WTC11 (cell line): Measurements from ENCODE around the gene NUB1. TPM values are rescaled to one million over a fixed set of nuclear protein-coding genes. Genes with fewer than 3 reads are reported as not detected.

Experiments
- ATAC-seq: fragments of 200-7000 bp; cut with Tn5 transposase; 2 replicates; pipeline ENCODE4 v1.10.0; 2021; ENCODE audit warnings: mild to moderate bottlenecking, moderate library complexity
- CTCF ChIA-PET: fragments of 300-600 bp; sonication (Branson Sonifier 250); formaldehyde crosslinking; loops from one replicate; lab custom pipeline; 2021; ENCODE audit warnings: antibody characterized with exemption; lab: Charles Lee
- POLR2A ChIA-PET: fragments of 350-600 bp; sonication (Branson Sonifier 250); formaldehyde crosslinking; loops from one replicate; lab custom pipeline; 2021; ENCODE audit warnings: antibody characterized with exemption; lab: Charles Lee
- DNase-seq: peaks from one replicate; pipeline ENCODE4 v3.0.0; 2021; ENCODE audit warnings: low spot score
- H3K27ac Mint-ChIP-seq: 2 replicates; pipeline ENCODE4 v1.8.0; 2021; ENCODE audit warnings: mixed read lengths
- H3K27me3 Mint-ChIP-seq: 2 replicates; pipeline ENCODE4 v1.8.0; 2021; ENCODE audit warnings: low read depth, mild to moderate bottlenecking, moderate library complexity, mixed read lengths
- H3K36me3 Mint-ChIP-seq: 2 replicates; pipeline ENCODE4 v1.8.0; 2021; ENCODE audit warnings: mixed read lengths
- H3K4me1 Mint-ChIP-seq: 2 replicates; pipeline ENCODE4 v1.8.0; 2022; ENCODE audit warnings: mixed read lengths
- H3K4me3 Mint-ChIP-seq: 2 replicates; pipeline ENCODE4 v1.8.0; 2021; ENCODE audit warnings: mild to moderate bottlenecking, moderate library complexity, mixed read lengths
- H3K9me3 Mint-ChIP-seq: 2 replicates; pipeline ENCODE4 v1.8.0; 2021; ENCODE audit warnings: mixed read lengths
- CBFB ChIP-seq: sonication (generic); formaldehyde crosslinking; IDR thresholded peaks from 2 replicates; pipeline ENCODE4 v1.8.1; 2022; ENCODE audit warnings: mild to moderate bottlenecking, low read depth, missing genetic modification reagents
- CREB1 ChIP-seq: sonication (generic); formaldehyde crosslinking; IDR thresholded peaks from 2 replicates; pipeline ENCODE4 v1.8.0; 2023; ENCODE audit warnings: mild to moderate bottlenecking, missing genetic modification reagents
- ETV6 ChIP-seq: sonication (generic); formaldehyde crosslinking; IDR thresholded peaks from 2 replicates; pipeline ENCODE4 v1.8.1; 2022; ENCODE audit warnings: mild to moderate bottlenecking, missing genetic modification reagents
- JAZF1 ChIP-seq: fragments of 250-450 bp; sonication (Bioruptor Pico); IDR thresholded peaks from 2 replicates; pipeline ENCODE4 v1.9.0; 2021; ENCODE audit warnings: moderate library complexity, mild to moderate bottlenecking, inconsistent platforms
- JUN ChIP-seq: sonication (generic); formaldehyde crosslinking; IDR thresholded peaks from 2 replicates; pipeline ENCODE4 v1.8.0; 2023; ENCODE audit warnings: mild to moderate bottlenecking, missing genetic modification reagents
- NR1H2 ChIP-seq: sonication (generic); formaldehyde crosslinking; IDR thresholded peaks from 2 replicates; pipeline ENCODE4 v1.9.0; 2021; ENCODE audit warnings: mild to moderate bottlenecking, moderate library complexity, missing genetic modification reagents
- PRRX2 ChIP-seq: fragments of 250-450 bp; sonication (Bioruptor Pico); IDR thresholded peaks from 2 replicates; pipeline ENCODE4 v1.8.0; 2021; ENCODE audit warnings: mild to moderate bottlenecking
- SMAD3 ChIP-seq: sonication (generic); formaldehyde crosslinking; IDR thresholded peaks from 2 replicates; pipeline ENCODE4 v1.8.0; 2022; ENCODE audit warnings: missing genetic modification reagents, mild to moderate bottlenecking, borderline replicate concordance
- TEAD4 ChIP-seq: sonication (generic); formaldehyde crosslinking; IDR thresholded peaks from 2 replicates; pipeline ENCODE4 v1.8.0; 2022; ENCODE audit warnings: mild to moderate bottlenecking, missing genetic modification reagents
- ZNF671 ChIP-seq: fragments of 250-450 bp; sonication (Bioruptor Pico); IDR thresholded peaks from 2 replicates; pipeline ENCODE4 v1.8.0; 2021; ENCODE audit warnings: mild to moderate bottlenecking
- total RNA-seq: library from RNA; stranded (reverse); gene quantifications from 3 replicates; pipeline ENCODE4 v1.2.3, GENCODE V29; 2021
- TF ChIP-seq, protein P1 (sequence below): fragments of 250-450 bp; sonication (Bioruptor Pico); IDR thresholded peaks from 2 replicates; pipeline ENCODE4 v1.9.0; 2021; ENCODE audit warnings: mild to moderate bottlenecking
- TF ChIP-seq, protein P2 (sequence below): sonication (generic); formaldehyde crosslinking; IDR thresholded peaks from 2 replicates; pipeline ENCODE4 v1.8.0; 2023; ENCODE audit warnings: missing genetic modification reagents, mild to moderate bottlenecking, borderline replicate concordance
- TF ChIP-seq, protein P3 (sequence below): fragments of 250-450 bp; sonication (Bioruptor Pico); IDR thresholded peaks from 2 replicates; pipeline ENCODE4 v1.9.0; 2021; ENCODE audit warnings: mild to moderate bottlenecking
- TF ChIP-seq, protein P4 (sequence below): sonication (generic); formaldehyde crosslinking; IDR thresholded peaks from 2 replicates; pipeline ENCODE4 v1.8.1; 2023; ENCODE audit warnings: mild to moderate bottlenecking, missing genetic modification reagents, borderline replicate concordance
- TF ChIP-seq, protein P5 (sequence below): sonication (generic); formaldehyde crosslinking; IDR thresholded peaks from 2 replicates; pipeline ENCODE4 v1.8.1; 2022; ENCODE audit warnings: mild to moderate bottlenecking, moderate library complexity, missing genetic modification reagents
- TF ChIP-seq, protein P6 (sequence below): sonication (generic); formaldehyde crosslinking; IDR thresholded peaks from 2 replicates; pipeline ENCODE4 v1.8.0; 2022; ENCODE audit warnings: missing genetic modification reagents

The NUB1 gene
- total RNA-seq, 1 experiment from 2014 or later: 38.3 TPM

DNA sequence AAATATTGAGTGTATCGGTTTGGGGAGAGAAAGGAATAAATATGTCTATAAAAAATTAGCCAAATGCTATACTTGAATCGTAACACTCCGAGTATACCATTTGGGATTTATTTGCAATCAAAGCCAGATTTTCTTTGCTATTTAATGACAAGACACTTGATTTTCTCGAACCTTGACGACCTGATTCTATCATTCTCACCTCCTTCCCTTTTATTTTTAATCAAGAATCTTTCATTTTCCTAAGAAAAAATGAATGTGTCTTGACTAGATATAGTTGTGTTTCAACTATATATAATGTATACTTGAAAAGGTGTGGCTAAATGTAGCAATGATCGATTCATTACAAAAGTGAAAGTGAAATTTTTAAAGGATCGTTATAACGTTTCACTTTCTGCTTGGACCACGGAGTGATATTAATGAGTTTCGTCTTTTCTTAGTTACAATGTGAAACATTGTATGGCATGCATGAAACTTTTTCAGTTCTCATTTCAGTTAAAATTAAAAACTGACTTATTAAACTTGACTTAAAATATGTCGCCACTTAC lies 562 bp downstream of the NUB1 start (continued):
- TF ChIP-seq ETV6 (CRISPR knock-in tag) (no peak), SMAD3 (CRISPR knock-in tag) (no peak), ZNF671 (CRISPR knock-in tag) (no peak)
- TF ChIP-seq, all 79 proteins: peak for 0

DNA sequence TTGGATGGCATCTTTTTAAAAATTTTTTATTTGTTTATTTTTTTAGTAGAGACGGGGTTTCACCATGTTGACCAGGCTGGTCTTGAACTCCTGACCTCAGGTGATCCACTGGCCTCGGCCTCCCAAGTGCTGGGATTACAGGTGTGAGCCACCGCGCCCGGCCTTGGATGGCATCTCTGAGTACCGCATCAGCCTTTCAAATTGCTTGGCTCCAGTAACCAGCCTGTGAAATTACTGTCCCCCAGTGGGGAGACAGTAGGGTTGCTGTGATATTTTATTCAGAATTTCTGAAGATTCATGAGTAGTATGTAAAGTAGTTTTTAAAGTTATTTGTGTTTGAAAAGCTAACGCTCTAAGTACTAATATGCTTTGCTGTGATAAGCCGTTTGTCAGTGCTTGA lies 1.2 kb downstream of the NUB1 start:
- no peak for DNase-seq
- Mint-ChIP-seq H3K27me3 (peaks cover 14% of the 10 kb centered on the region), H3K4me1 (peaks cover 3% of the 10 kb centered on the region; the same call in 1 of the 2 replicates), H3K4me3 (peak overlapping the region; percentile 76), H3K27ac (no peak overlapping the region), H3K9me3 (0 out of 2 replicates have a peak, but pooled peaks cover 3% of the 10 kb centered on the region), H3K36me3 (peaks cover 15% of the 10 kb centered on the region)
- POLR2A ChIA-PET: no interaction called here
- no peak for TF ChIP-seq CBFB (CRISPR knock-in tag)
- TF ChIP-seq TEAD4 (CRISPR knock-in tag): no peak
- TF ChIP-seq ETV6 (CRISPR knock-in tag): no peak
- no peak for TF ChIP-seq CREB1 (CRISPR knock-in tag)
- CTCF ChIA-PET: interaction anchor here (1.8 kb wide), 1 partner anchor 8 kb away, joined by 19 read pairs; no protein-coding TSS in a partner anchor
- ATAC-seq: no peak

DNA sequence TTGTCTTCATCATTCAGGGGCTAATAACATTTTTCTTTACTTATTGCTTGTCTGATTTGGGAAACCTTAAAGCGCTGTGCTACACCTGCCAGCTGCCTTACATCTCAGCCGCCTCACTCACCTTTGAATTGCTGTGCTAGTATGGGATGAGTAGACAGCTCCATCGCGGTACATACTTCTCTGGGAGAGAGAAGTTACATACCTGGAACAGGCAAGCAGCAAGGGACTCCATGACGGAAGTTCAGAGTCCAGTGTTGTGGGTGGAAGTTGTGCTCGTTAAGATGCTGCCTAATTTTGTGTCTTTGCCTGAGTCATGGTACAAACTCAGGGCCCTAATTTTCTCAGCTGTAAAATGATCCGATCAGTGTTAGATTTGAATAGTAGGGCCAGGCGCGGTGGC lies 1.9 kb downstream of the NUB1 start:
- DNase-seq (no peak), ATAC-seq (no peak)
- 0 out of 2 replicates have a peak, but pooled peaks cover 3% of the 10 kb centered on the region for H3K9me3 Mint-ChIP-seq
- H3K36me3 Mint-ChIP-seq: peaks cover 18% of the 10 kb centered on the region
- H3K27ac Mint-ChIP-seq: no peak overlapping the region
- peaks cover 3% of the 10 kb centered on the region; the same call in 1 of the 2 replicates for H3K4me1 Mint-ChIP-seq
- POLR2A ChIA-PET: no interaction called here
- peak overlapping the region; percentile 76 for H3K4me3 Mint-ChIP-seq
- CTCF ChIA-PET: interaction anchor here (0.6 kb wide), 1 partner anchor 17 kb away, joined by 4 read pairs; no protein-coding TSS in a partner anchor
- peaks cover 14% of the 10 kb centered on the region for H3K27me3 Mint-ChIP-seq
- TF ChIP-seq, protein P1, sequence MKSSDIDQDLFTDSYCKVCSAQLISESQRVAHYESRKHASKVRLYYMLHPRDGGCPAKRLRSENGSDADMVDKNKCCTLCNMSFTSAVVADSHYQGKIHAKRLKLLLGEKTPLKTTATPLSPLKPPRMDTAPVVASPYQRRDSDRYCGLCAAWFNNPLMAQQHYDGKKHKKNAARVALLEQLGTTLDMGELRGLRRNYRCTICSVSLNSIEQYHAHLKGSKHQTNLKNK (CRISPR knock-in tag): no peak
- TF ChIP-seq CREB1 (CRISPR knock-in tag): no peak
- TF ChIP-seq, protein P2, sequence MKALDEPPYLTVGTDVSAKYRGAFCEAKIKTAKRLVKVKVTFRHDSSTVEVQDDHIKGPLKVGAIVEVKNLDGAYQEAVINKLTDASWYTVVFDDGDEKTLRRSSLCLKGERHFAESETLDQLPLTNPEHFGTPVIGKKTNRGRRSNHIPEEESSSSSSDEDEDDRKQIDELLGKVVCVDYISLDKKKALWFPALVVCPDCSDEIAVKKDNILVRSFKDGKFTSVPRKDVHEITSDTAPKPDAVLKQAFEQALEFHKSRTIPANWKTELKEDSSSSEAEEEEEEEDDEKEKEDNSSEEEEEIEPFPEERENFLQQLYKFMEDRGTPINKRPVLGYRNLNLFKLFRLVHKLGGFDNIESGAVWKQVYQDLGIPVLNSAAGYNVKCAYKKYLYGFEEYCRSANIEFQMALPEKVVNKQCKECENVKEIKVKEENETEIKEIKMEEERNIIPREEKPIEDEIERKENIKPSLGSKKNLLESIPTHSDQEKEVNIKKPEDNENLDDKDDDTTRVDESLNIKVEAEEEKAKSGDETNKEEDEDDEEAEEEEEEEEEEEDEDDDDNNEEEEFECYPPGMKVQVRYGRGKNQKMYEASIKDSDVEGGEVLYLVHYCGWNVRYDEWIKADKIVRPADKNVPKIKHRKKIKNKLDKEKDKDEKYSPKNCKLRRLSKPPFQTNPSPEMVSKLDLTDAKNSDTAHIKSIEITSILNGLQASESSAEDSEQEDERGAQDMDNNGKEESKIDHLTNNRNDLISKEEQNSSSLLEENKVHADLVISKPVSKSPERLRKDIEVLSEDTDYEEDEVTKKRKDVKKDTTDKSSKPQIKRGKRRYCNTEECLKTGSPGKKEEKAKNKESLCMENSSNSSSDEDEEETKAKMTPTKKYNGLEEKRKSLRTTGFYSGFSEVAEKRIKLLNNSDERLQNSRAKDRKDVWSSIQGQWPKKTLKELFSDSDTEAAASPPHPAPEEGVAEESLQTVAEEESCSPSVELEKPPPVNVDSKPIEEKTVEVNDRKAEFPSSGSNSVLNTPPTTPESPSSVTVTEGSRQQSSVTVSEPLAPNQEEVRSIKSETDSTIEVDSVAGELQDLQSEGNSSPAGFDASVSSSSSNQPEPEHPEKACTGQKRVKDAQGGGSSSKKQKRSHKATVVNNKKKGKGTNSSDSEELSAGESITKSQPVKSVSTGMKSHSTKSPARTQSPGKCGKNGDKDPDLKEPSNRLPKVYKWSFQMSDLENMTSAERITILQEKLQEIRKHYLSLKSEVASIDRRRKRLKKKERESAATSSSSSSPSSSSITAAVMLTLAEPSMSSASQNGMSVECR (CRISPR knock-in tag): no peak
- no peak for TF ChIP-seq JAZF1 (CRISPR knock-in tag)
- no peak for TF ChIP-seq ZNF671 (CRISPR knock-in tag)
- TF ChIP-seq NR1H2 (CRISPR knock-in tag): no peak
- no peak for TF ChIP-seq JUN (CRISPR knock-in tag)
- TF ChIP-seq, protein P3, sequence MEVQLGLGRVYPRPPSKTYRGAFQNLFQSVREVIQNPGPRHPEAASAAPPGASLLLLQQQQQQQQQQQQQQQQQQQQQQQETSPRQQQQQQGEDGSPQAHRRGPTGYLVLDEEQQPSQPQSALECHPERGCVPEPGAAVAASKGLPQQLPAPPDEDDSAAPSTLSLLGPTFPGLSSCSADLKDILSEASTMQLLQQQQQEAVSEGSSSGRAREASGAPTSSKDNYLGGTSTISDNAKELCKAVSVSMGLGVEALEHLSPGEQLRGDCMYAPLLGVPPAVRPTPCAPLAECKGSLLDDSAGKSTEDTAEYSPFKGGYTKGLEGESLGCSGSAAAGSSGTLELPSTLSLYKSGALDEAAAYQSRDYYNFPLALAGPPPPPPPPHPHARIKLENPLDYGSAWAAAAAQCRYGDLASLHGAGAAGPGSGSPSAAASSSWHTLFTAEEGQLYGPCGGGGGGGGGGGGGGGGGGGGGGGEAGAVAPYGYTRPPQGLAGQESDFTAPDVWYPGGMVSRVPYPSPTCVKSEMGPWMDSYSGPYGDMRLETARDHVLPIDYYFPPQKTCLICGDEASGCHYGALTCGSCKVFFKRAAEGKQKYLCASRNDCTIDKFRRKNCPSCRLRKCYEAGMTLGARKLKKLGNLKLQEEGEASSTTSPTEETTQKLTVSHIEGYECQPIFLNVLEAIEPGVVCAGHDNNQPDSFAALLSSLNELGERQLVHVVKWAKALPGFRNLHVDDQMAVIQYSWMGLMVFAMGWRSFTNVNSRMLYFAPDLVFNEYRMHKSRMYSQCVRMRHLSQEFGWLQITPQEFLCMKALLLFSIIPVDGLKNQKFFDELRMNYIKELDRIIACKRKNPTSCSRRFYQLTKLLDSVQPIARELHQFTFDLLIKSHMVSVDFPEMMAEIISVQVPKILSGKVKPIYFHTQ (CRISPR knock-in tag): no peak
- TF ChIP-seq, protein P4, sequence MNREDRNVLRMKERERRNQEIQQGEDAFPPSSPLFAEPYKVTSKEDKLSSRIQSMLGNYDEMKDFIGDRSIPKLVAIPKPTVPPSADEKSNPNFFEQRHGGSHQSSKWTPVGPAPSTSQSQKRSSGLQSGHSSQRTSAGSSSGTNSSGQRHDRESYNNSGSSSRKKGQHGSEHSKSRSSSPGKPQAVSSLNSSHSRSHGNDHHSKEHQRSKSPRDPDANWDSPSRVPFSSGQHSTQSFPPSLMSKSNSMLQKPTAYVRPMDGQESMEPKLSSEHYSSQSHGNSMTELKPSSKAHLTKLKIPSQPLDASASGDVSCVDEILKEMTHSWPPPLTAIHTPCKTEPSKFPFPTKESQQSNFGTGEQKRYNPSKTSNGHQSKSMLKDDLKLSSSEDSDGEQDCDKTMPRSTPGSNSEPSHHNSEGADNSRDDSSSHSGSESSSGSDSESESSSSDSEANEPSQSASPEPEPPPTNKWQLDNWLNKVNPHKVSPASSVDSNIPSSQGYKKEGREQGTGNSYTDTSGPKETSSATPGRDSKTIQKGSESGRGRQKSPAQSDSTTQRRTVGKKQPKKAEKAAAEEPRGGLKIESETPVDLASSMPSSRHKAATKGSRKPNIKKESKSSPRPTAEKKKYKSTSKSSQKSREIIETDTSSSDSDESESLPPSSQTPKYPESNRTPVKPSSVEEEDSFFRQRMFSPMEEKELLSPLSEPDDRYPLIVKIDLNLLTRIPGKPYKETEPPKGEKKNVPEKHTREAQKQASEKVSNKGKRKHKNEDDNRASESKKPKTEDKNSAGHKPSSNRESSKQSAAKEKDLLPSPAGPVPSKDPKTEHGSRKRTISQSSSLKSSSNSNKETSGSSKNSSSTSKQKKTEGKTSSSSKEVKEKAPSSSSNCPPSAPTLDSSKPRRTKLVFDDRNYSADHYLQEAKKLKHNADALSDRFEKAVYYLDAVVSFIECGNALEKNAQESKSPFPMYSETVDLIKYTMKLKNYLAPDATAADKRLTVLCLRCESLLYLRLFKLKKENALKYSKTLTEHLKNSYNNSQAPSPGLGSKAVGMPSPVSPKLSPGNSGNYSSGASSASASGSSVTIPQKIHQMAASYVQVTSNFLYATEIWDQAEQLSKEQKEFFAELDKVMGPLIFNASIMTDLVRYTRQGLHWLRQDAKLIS (CRISPR knock-in tag): no peak
- no peak for TF ChIP-seq PRRX2 (CRISPR knock-in tag)
- TF ChIP-seq, protein P5, sequence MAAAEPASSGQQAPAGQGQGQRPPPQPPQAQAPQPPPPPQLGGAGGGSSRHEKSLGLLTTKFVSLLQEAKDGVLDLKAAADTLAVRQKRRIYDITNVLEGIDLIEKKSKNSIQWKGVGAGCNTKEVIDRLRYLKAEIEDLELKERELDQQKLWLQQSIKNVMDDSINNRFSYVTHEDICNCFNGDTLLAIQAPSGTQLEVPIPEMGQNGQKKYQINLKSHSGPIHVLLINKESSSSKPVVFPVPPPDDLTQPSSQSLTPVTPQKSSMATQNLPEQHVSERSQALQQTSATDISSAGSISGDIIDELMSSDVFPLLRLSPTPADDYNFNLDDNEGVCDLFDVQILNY (CRISPR knock-in tag): no peak
- TF ChIP-seq, protein P6, sequence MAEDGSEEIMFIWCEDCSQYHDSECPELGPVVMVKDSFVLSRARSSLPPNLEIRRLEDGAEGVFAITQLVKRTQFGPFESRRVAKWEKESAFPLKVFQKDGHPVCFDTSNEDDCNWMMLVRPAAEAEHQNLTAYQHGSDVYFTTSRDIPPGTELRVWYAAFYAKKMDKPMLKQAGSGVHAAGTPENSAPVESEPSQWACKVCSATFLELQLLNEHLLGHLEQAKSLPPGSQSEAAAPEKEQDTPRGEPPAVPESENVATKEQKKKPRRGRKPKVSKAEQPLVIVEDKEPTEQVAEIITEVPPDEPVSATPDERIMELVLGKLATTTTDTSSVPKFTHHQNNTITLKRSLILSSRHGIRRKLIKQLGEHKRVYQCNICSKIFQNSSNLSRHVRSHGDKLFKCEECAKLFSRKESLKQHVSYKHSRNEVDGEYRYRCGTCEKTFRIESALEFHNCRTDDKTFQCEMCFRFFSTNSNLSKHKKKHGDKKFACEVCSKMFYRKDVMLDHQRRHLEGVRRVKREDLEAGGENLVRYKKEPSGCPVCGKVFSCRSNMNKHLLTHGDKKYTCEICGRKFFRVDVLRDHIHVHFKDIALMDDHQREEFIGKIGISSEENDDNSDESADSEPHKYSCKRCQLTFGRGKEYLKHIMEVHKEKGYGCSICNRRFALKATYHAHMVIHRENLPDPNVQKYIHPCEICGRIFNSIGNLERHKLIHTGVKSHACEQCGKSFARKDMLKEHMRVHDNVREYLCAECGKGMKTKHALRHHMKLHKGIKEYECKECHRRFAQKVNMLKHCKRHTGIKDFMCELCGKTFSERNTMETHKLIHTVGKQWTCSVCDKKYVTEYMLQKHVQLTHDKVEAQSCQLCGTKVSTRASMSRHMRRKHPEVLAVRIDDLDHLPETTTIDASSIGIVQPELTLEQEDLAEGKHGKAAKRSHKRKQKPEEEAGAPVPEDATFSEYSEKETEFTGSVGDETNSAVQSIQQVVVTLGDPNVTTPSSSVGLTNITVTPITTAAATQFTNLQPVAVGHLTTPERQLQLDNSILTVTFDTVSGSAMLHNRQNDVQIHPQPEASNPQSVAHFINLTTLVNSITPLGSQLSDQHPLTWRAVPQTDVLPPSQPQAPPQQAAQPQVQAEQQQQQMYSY (CRISPR knock-in tag): no peak
